Coronary artery (tissue), 2 donors: ENCODE results near the gene ZNF316.
"Not testable (repeated sequence)": the region's sequence is repeated elsewhere in the genome, so short reads cannot be mapped to it uniquely, and the experiment has no call there.

ENCODE experiments used
- DNase-seq: peaks from one replicate; pipeline ENCODE4 v3.0.0-alpha.2; 2017; ENCODE audit warnings: low spot score
- H3K27ac ChIP-seq, 2 donors: fragments of 200-600 bp; sonication (generic); one replicate each; pipeline ENCODE4 v1.5.1; 2016 to 2019
- H3K4me3 ChIP-seq: fragments of 200-600 bp; sonication (generic); 2 replicates; pipeline ENCODE4 v1.5.1; 2016; ENCODE audit warnings: mild to moderate bottlenecking, moderate library complexity
- CTCF ChIP-seq: fragments of 200-600 bp; sonication (generic); IDR thresholded peaks from one replicate; pipeline ENCODE4 v1.5.1; 2019; ENCODE audit warnings: antibody characterized with exemption

The ZNF316 gene

DNA sequence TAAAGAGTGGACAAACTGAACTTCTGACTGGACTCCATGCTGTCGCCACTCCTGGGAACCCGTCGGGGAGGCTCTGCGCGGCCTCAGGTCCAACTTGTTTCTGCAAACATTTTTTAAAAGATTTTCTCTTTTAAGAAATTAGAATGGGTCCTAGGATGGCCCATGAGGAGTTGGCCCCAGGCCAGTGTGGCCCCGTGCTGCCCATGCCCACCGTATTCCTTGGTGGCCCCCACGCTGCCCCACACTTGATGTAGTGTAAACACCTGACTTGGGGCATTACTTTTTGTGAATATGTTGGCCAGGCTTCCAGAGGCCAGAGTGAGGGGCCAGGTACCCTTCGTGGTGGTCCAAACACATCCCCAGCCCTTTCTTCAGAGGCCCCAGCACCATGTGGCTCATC is 19.3 kb downstream of the ZNF316 start:
- DNase-seq = no peak
- no peak overlapping the region for H3K4me3 ChIP-seq
- H3K27ac ChIP-seq = no peak overlapping the region
- no peak for TF ChIP-seq CTCF

DNA sequence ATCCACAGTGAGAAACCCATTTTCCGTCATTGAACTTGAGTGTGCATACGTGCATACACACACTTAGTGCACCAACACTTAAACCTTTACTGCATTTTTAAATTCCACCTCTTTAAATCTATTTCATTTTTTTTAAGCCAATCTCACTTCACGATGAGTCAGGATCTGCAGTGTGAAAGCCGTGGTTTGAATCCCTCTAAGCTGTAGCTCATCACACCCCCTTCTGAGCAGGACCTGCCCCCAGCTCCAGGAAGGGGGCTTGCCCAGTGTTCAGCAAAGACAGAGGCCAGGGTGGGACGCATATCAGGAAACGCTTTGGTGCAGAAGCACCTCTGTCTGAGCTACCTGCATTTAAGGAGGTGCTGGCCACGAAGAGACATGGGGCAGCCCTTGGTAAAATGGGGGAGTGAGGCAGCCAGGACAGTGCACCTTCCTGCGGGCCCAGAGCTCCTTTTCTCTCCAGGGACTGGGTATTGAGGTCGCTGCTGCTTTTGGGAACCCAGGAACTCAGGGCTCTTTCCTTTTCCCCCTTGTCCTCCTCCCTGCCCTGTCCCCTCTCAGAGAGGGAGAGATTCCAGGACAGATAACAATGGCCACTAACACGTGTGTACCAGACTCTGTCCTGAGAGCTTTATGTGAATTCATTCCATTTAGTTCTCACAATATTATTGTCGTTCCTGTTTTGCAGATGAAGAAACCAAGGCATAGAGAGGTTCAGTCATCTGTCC is 21.7 kb downstream of the ZNF316 start:
- no peak for TF ChIP-seq CTCF
- H3K4me3 ChIP-seq = no peak overlapping the region
- DNase-seq = no peak
- no peak overlapping the region for H3K27ac ChIP-seq

GRCh38 chr7:6670851-6671250 is 33.7 kb downstream of the ZNF316 start:
- DNase-seq, H3K4me3 ChIP-seq, H3K27ac ChIP-seq: not testable (repeated sequence)

DNA sequence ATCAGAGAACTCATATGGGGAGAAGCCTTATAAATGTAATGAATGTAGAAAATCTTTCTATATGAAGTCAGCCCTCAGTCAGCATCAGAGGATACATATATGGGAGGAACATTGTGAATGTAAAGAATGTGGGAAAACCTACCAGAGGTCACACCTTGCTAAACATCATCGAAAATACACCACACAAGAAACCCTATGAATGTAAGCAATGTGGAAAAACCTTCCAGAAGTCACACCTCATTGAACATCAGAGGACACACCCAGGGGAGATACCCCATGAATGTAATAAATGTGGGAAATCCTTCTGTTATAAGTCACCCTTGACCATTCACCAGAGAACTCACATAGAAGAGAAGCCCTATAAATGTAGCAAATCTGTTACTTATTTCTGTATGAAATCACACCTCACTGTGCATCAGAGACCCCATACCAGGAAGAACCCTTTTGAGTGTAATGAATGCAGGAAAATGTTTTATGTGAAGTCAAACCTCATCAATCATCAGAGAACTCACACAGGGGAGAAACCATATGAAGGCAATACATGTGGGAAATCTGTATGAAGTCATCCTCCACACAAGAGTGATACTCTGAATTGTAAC is 38.8 kb downstream of the ZNF316 start:
- TF ChIP-seq CTCF = no peak
- H3K27ac ChIP-seq = no peak overlapping the region
- H3K4me3 ChIP-seq = no peak overlapping the region
- DNase-seq = no peak

- Histone ChIP-seq H3K27ac (no peak overlapping the region), H3K4me3 (no peak overlapping the region)
- no peak for DNase-seq
- TF ChIP-seq CTCF = no peak
These were observed 43.0 kb downstream of the ZNF316 start for GRCh38 chr7:6680146-6680545.

GRCh38 chr7:6691103-6691502 is 54.0 kb downstream of the ZNF316 start:
- Histone ChIP-seq H3K27ac (no peak overlapping the region), H3K4me3 (peak overlapping the region; percentile 38)
- no peak for TF ChIP-seq CTCF
- no peak for DNase-seq

- no peak for DNase-seq
- TF ChIP-seq CTCF = no peak
- no peak overlapping the region for H3K27ac ChIP-seq
- H3K4me3 ChIP-seq = peak overlapping the region; percentile 38
These were observed 54.5 kb downstream of the ZNF316 start for GRCh38 chr7:6691609-6692106.
